Coronary artery (tissue), 2 donors: Measurements from ENCODE around the gene MERTK.

Experiments used
- DNase-seq: peaks from one replicate; pipeline ENCODE4 v3.0.0-alpha.2; 2017; ENCODE audit warnings: low spot score
- H3K27ac ChIP-seq, 2 donors: fragments of 200-600 bp; sonication (generic); one replicate each; pipeline ENCODE4 v1.5.1; 2016 to 2019
- H3K4me3 ChIP-seq: fragments of 200-600 bp; sonication (generic); 2 replicates; pipeline ENCODE4 v1.5.1; 2016; ENCODE audit warnings: mild to moderate bottlenecking, moderate library complexity
- TF ChIP-seq, protein P1 (sequence below): fragments of 200-600 bp; sonication (generic); IDR thresholded peaks from one replicate; pipeline ENCODE4 v1.5.1; 2019; ENCODE audit warnings: antibody characterized with exemption

Gene MERTK

DNA sequence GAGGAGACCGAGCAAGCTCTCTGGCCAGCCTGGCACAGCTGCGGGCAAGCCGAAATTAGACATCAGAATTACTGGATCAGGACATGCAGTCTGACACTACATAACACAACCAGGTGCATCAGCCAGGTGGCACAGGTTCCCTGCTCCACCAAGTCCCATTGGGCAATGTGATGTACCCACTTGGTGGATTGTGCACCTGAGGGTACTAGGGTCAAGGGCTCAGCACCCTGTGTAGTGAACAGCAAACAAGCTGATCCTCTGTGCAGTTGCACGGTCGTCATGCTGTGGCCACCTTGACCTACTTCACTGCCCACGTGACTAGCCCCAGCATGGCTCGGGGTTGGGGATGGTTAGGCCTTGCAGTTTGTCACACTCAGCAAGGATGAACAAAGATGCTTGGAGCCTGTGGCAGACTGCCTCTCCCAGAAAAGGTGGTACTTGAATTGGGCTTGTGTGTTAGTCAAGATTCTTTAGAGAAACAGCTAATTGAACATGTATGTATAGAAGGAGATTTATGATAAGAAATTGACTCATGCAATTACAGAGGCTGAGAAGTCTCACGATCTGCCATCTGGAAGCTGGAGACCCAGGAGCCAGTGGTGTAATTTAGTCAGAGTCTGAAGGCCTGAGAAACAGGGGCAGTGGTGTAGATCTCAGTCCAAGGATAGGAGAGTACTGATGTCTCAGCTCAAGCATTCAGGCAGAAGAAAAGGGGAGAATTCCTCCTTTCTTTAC, 85.2 kb downstream of the MERTK start:
- no peak overlapping the region for H3K27ac ChIP-seq
- TF ChIP-seq, protein P1, sequence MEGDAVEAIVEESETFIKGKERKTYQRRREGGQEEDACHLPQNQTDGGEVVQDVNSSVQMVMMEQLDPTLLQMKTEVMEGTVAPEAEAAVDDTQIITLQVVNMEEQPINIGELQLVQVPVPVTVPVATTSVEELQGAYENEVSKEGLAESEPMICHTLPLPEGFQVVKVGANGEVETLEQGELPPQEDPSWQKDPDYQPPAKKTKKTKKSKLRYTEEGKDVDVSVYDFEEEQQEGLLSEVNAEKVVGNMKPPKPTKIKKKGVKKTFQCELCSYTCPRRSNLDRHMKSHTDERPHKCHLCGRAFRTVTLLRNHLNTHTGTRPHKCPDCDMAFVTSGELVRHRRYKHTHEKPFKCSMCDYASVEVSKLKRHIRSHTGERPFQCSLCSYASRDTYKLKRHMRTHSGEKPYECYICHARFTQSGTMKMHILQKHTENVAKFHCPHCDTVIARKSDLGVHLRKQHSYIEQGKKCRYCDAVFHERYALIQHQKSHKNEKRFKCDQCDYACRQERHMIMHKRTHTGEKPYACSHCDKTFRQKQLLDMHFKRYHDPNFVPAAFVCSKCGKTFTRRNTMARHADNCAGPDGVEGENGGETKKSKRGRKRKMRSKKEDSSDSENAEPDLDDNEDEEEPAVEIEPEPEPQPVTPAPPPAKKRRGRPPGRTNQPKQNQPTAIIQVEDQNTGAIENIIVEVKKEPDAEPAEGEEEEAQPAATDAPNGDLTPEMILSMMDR, result no peak
- DNase-seq, result no peak

DNA sequence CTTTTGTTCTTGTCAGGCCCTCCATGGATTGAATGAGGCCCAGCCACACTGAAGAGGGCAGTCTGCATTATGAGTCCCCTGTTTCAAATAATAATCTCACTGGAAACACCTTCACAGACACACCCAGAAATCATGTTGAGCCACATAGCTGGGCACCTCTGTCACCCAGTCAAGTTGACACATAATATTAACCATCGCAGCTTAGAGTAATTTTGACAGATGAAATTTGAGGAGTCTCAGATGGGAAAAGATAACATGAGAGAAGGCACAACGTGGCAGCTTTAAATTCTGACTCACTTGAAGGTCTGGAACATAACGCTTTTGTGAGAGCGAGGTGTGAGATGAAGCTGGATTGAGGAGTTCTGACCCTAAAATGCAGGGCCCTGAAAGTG, 85.8 kb downstream of the MERTK start:
- TF ChIP-seq, protein P1, result no peak
- no peak overlapping the region for H3K27ac ChIP-seq
- H3K4me3 ChIP-seq, result no peak overlapping the region
- no peak for DNase-seq

More for the DNA sequence above, 85.2 kb downstream of the MERTK start:
- no peak overlapping the region for H3K4me3 ChIP-seq

DNA sequence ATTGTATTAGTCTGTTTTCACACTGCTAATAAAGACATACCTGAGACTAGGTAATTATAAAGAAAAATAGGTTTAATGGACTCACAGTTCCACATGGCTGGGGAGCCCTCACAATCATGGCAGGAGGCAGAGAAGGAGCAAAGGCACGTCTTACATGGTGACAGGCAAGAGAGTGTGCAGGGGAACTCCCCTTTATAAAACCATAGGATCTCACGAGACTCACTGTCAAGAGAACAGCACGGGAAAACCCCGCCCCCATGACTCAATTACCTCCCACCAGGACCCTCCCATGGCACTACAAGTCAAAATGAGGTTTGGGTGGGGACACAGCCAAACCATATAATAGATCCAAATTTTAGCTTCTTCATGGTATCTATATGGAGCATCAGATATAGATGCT, 87.1 kb downstream of the MERTK start:
- no peak for DNase-seq
- no peak overlapping the region for H3K4me3 ChIP-seq
- TF ChIP-seq, protein P1, result no peak
- no peak overlapping the region for H3K27ac ChIP-seq

DNA sequence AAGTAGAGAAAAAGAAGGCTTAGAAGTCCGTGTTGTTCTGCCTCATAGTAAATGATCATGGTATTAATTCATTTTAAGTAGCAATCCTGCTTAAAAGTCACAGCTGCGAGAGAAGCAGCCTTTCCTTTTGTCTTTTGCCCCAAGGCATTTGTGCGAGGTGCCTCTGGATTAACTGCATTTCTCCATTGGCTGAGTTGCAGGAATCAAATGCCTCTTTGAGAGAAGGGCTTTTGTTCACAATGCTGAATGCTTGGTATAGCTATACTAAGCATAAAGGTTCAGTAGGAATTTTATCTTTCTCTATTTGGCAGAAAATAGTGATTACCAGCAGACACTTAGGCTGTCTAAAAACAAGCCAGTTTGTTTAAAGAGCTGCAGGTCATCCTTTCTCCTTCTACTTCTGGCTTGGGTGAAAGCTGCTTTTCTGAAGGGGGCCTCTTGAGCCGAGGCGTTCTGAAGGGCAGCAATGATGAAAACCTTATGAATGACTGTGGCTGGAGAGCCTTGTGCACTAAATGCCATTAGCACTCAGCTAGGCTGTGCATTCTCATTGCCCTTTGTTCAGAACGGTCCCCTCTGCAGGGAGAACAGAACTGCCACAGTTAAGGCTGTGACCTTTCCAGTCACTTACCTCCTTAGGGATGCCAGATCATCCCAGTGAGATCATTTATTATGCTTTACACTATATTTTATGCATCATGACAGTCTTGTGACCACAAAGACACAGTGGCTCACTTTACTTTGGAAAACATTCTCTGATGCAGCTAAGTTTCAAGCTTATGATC, 87.9 kb downstream of the MERTK start:
- TF ChIP-seq, protein P1, result no peak
- no peak overlapping the region for H3K27ac ChIP-seq
- no peak for DNase-seq
- no peak overlapping the region for H3K4me3 ChIP-seq

DNA sequence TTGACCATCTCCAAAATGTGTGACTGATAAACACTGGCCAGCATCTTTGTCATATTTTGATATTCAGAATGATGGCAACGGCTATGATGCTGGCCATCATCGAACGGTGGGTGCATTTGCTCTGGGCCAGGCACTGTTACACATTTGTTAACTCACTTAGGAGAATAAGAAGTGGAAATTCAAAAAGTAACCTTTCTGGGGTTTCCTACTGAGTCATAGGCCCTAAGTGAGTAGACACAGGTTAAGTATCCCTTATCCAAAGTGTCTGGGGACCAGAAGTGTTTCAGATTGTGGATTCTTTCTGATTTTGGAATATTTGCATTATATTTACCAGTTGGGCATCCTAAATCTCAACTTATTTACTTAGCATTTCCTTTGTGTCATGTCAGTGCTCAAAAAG, 92.0 kb downstream of the MERTK start:
- H3K4me3 ChIP-seq, result no peak overlapping the region
- DNase-seq, result no peak
- TF ChIP-seq, protein P1, result no peak
- H3K27ac ChIP-seq, result no peak overlapping the region

DNA sequence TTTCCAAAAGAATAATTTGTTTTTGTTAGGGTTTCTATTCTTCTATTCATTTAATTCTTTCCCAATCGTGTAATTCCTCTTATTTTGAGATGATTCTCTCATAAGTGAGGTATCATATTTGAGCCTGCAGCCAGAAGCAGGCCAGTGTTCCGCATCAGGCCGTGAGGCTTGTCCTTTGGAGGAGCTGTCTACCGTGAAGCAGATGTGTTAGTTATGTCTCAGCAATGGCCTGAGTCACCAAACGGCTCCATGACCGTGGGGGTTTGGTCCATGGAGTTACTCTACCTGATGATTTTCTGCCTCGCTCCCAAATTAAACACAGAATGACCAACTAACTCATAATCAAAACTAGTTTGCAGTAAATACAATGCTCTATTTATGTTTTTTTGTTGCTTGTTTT, 92.4 kb downstream of the MERTK start:
- DNase-seq, result no peak
- Histone ChIP-seq H3K27ac (no peak overlapping the region), H3K4me3 (no peak overlapping the region)
- TF ChIP-seq, protein P1, result no peak

DNA sequence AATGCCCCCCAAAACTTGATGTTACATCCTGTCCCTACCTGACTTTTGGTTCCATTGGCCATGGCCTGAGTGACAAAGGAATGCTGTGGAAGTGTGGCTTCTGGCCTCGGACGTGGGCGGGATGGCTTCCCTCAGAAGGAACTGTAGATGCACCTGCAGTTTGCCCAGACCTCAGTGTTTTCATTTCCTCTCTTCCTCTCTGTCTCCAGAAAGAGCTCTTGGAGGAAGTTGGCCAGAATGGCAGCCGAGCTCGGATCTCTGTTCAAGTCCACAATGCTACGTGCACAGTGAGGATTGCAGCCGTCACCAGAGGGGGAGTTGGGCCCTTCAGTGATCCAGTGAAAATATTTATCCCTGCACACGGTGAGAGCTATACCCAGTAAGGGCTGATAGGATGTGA, 95.6 kb downstream of the MERTK start:
- TF ChIP-seq, protein P1, result no peak
- no peak for DNase-seq
- H3K27ac ChIP-seq, result no peak overlapping the region

More for the DNA sequence above, 95.6 kb downstream of the MERTK start:
- no peak overlapping the region for H3K4me3 ChIP-seq
